GM18519 (cell line): ENCODE results near the gene ETV3L.

ENCODE experiments used
- ATAC-seq: cut with Tn5 transposase; IDR thresholded peaks from one replicate; pipeline ENCODE4 v1.9.1; 2021; ENCODE audit warnings: mild to moderate bottlenecking, moderate library complexity; ENCODE audit not compliant: unreplicated experiment, low FRiP score

ETV3L gene

GRCh38 chr1:157099633-157100009 lies at the start of gene ETV3L:
ETV3L (minus strand) TSS chr1:157099808; CDS start chr1:157099523, 285 bp downstream.
- no peak for ATAC-seq

- no peak for ATAC-seq
These were observed 48.5 kb upstream of the ETV3L start for GRCh38 chr1:157147906-157148700.

GRCh38 chr1:157147037-157147436 lies 47.4 kb upstream of the ETV3L start:
- ATAC-seq, result no peak

GRCh38 chr1:157146244-157146643 lies 46.6 kb upstream of the ETV3L start:
- ATAC-seq, result no peak

- ATAC-seq, result no peak
These were observed 45.5 kb upstream of the ETV3L start for GRCh38 chr1:157145076-157145475.

GRCh38 chr1:157144509-157144908 lies 44.9 kb upstream of the ETV3L start:
- no peak for ATAC-seq

- no peak for ATAC-seq
These were observed 43.3 kb upstream of the ETV3L start for GRCh38 chr1:157142765-157143423.

- ATAC-seq, result no peak
These were observed 42.6 kb upstream of the ETV3L start for GRCh38 chr1:157142201-157142600.

GRCh38 chr1:157141212-157141855 lies 41.7 kb upstream of the ETV3L start:
- ATAC-seq, result no peak

- ATAC-seq, result no peak
These were observed 40.5 kb upstream of the ETV3L start for GRCh38 chr1:157140063-157140588.

GRCh38 chr1:157139052-157139715 lies 39.6 kb upstream of the ETV3L start:
- ATAC-seq, result no peak

GRCh38 chr1:157138220-157139051 lies 38.8 kb upstream of the ETV3L start, which contains the start of gene ETV3:
ETV3 (minus strand) TSS chr1:157138395; CDS start chr1:157136352, 2,043 bp downstream.
- ATAC-seq, result peak; percentile 38

GRCh38 chr1:157137408-157138219 lies 38.0 kb upstream of the ETV3L start:
- ATAC-seq, result no peak

GRCh38 chr1:157137046-157137407 lies 37.4 kb upstream of the ETV3L start:
- no peak for ATAC-seq

GRCh38 chr1:157136133-157136532 lies 36.5 kb upstream of the ETV3L start:
- ATAC-seq, result no peak

- ATAC-seq, result no peak
These were observed 36.0 kb upstream of the ETV3L start for GRCh38 chr1:157135646-157136045.

GRCh38 chr1:157135070-157135469 lies 35.5 kb upstream of the ETV3L start:
- no peak for ATAC-seq

- no peak for ATAC-seq
These were observed 34.8 kb upstream of the ETV3L start for GRCh38 chr1:157134442-157134841.

GRCh38 chr1:157133426-157133825 lies 33.8 kb upstream of the ETV3L start:
- ATAC-seq, result no peak
